Karpas-422 (cell line): Measurements from ENCODE around the gene MYL6B. TPM values are rescaled to one million over a fixed set of nuclear protein-coding genes. Genes with fewer than 3 reads are reported as not detected.
"Not testable (repeated sequence)": the region's sequence is repeated elsewhere in the genome, so short reads cannot be mapped to it uniquely, and the experiment has no call there.

ENCODE experiments used
- DNase-seq: peaks from one replicate; pipeline ENCODE4 v3.0.0-alpha.2; 2015
- H2AFZ ChIP-seq: fragments of 200-600 bp; sonication (generic); 2 replicates; pipeline ENCODE4 v1.6.1; 2014; ENCODE audit warnings: antibody characterized with exemption, low read length, mixed read lengths
- H3K27ac ChIP-seq: fragments of 200-600 bp; sonication (generic); 2 replicates; pipeline ENCODE4 v1.5.1; 2014; ENCODE audit warnings: mild to moderate bottlenecking, low read length, moderate library complexity
- H3K27me3 ChIP-seq: fragments of 200-600 bp; sonication (generic); 2 replicates; pipeline ENCODE4 v1.6.1; 2014; ENCODE audit warnings: low read length, mixed read lengths
- H3K36me3 ChIP-seq: fragments of 200-600 bp; sonication (generic); 2 replicates; pipeline ENCODE4 v1.6.1; 2014; ENCODE audit warnings: low read length, mixed read lengths; ENCODE audit not compliant: insufficient read depth
- H3K4me1 ChIP-seq: fragments of 200-600 bp; sonication (generic); 2 replicates; pipeline ENCODE4 v1.6.1; 2014; ENCODE audit warnings: mild to moderate bottlenecking, low read length, mixed read lengths
- H3K4me2 ChIP-seq: fragments of 200-600 bp; sonication (generic); 2 replicates; pipeline ENCODE4 v1.6.1; 2014; ENCODE audit warnings: low read length, low read depth, mild to moderate bottlenecking; ENCODE audit not compliant: poor library complexity, severe bottlenecking
- H3K4me3 ChIP-seq: fragments of 200-600 bp; sonication (generic); 2 replicates; pipeline ENCODE4 v1.5.1; 2014; ENCODE audit warnings: mild to moderate bottlenecking, antibody characterized with exemption, low read length, mixed read lengths
- H3K79me2 ChIP-seq: fragments of 200-600 bp; sonication (generic); 2 replicates; pipeline ENCODE4 v1.6.1; 2014; ENCODE audit warnings: mild to moderate bottlenecking, low read length, mixed read lengths
- H3K9ac ChIP-seq: fragments of 200-600 bp; sonication (generic); 2 replicates; pipeline ENCODE4 v1.6.0; 2014; ENCODE audit warnings: low read length
- H3K9me2 ChIP-seq: fragments of 200-600 bp; sonication (generic), shearing (Covaris generic); replicated peaks from 2 replicates; pipeline ENCODE4 v1.6.0; 2014; ENCODE audit warnings: mild to moderate bottlenecking, low read length, moderate library complexity; ENCODE audit not compliant: insufficient read depth
- H3K9me3 ChIP-seq: fragments of 300-700, 200-600 bp; sonication (generic); 2 replicates; pipeline ENCODE4 v1.6.1; 2014; ENCODE audit warnings: low read length, mixed read lengths
- H4K20me1 ChIP-seq: fragments of 200-600 bp; sonication (generic); 2 replicates; pipeline ENCODE4 v1.6.1; 2014; ENCODE audit warnings: mild to moderate bottlenecking, antibody characterized with exemption, low read length, low read depth; ENCODE audit not compliant: insufficient read depth
- total RNA-seq: library from RNA; depleted of rRNA; stranded (reverse); fragments of >200 nt; shearing (Covaris generic); gene quantifications from 2 replicates; pipeline ENCODE4 v1.2.3, GENCODE V29; 2014; ENCODE audit warnings: low replicate concordance

The MYL6B gene
- total RNA-seq, 1 experiment from 2014 or later, result 33.1 TPM

GRCh38 chr12:56152756-56153677 lies 630 bp downstream of the MYL6B start:
- Histone ChIP-seq H4K20me1 (no peaks in the 10 kb centered on the region), H2AFZ (no peak overlapping the region), H3K27ac (0 out of 2 replicates have a peak overlapping the region, but pooled peaks have one; percentile 14), H3K27me3 (no peaks in the 10 kb centered on the region), H3K9me2 (no peaks in the 10 kb centered on the region), H3K4me2 (peak overlapping the region; percentile 89), H3K9me3 (no peaks in the 10 kb centered on the region), H3K4me1 (peaks cover 38% of the 10 kb centered on the region), H3K9ac (peak overlapping the region; percentile 89), H3K4me3 (peak overlapping the region; percentile 83), H3K79me2 (peaks cover 13% of the 10 kb centered on the region; the same call in 1 of the 2 replicates), H3K36me3 (no peaks in the 10 kb centered on the region)
- no peak for DNase-seq

DNA sequence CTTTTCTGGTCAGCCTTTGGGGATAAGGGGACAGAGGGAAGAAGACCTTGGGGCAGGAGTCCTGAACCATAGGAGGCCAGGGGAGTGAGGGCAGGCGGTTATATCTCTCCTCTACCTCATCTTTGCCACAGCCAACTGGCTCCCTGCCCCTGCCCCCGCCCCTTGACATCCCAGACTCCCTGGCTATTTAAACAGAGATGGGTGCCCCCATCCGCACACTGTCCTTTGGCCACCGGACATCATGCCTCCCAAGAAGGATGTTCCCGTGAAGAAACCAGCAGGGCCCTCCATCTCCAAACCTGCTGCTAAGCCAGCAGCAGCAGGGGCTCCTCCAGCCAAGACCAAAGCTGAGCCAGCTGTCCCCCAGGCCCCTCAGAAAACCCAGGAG lies 1.3 kb downstream of the MYL6B start:
- H3K4me3 ChIP-seq, result peak overlapping the region; percentile 83; the same call in 1 of the 2 replicates
- H4K20me1 ChIP-seq, result no peaks in the 10 kb centered on the region
- H3K27me3 ChIP-seq, result no peaks in the 10 kb centered on the region
- H3K9me2 ChIP-seq, result no peaks in the 10 kb centered on the region
- no peaks in the 10 kb centered on the region for H3K36me3 ChIP-seq
- no peak overlapping the region for H2AFZ ChIP-seq
- H3K27ac ChIP-seq, result peak overlapping the region; percentile 14; the same call in 1 of the 2 replicates
- peaks cover 38% of the 10 kb centered on the region for H3K4me1 ChIP-seq
- peak overlapping the region; percentile 89 for H3K4me2 ChIP-seq
- peak overlapping the region; percentile 89 for H3K9ac ChIP-seq
- H3K9me3 ChIP-seq, result no peaks in the 10 kb centered on the region
- DNase-seq, result no peak
- peaks cover 19% of the 10 kb centered on the region for H3K79me2 ChIP-seq

GRCh38 chr12:56154246-56154771 lies 1.9 kb downstream of the MYL6B start:
- peaks cover 40% of the 10 kb centered on the region for H3K4me1 ChIP-seq
- peak; percentile 54 for DNase-seq
- H3K27me3 ChIP-seq, result no peaks in the 10 kb centered on the region
- H3K79me2 ChIP-seq, result peaks cover 25% of the 10 kb centered on the region
- no peaks in the 10 kb centered on the region for H3K9me3 ChIP-seq
- no peaks in the 10 kb centered on the region for H3K36me3 ChIP-seq
- H3K9ac ChIP-seq, result peak overlapping the region; percentile 89
- peak overlapping the region; percentile 14; the same call in 1 of the 2 replicates for H3K27ac ChIP-seq
- no peak overlapping the region for H2AFZ ChIP-seq
- H3K4me3 ChIP-seq, result no peak overlapping the region
- peak overlapping the region; percentile 89 for H3K4me2 ChIP-seq
- no peaks in the 10 kb centered on the region for H3K9me2 ChIP-seq
- H4K20me1 ChIP-seq, result no peaks in the 10 kb centered on the region

- Histone ChIP-seq H3K4me2 (no peak overlapping the region), H3K4me3 (no peak overlapping the region), H3K27me3 (no peaks in the 10 kb centered on the region), H3K9me2 (no peaks in the 10 kb centered on the region), H3K9me3 (no peaks in the 10 kb centered on the region), H4K20me1 (peaks cover 2% of the 10 kb centered on the region; the same call in 1 of the 2 replicates), H3K36me3 (peaks cover 2% of the 10 kb centered on the region), H3K9ac (peak overlapping the region; percentile 89; the same call in 1 of the 2 replicates), H3K4me1 (peaks cover 45% of the 10 kb centered on the region), H3K27ac (no peak overlapping the region), H2AFZ (no peak overlapping the region), H3K79me2 (peaks cover 30% of the 10 kb centered on the region)
- DNase-seq, result no peak
Observed at GRCh38 chr12:56154818-56155217, 2.4 kb downstream of the MYL6B start.

DNA sequence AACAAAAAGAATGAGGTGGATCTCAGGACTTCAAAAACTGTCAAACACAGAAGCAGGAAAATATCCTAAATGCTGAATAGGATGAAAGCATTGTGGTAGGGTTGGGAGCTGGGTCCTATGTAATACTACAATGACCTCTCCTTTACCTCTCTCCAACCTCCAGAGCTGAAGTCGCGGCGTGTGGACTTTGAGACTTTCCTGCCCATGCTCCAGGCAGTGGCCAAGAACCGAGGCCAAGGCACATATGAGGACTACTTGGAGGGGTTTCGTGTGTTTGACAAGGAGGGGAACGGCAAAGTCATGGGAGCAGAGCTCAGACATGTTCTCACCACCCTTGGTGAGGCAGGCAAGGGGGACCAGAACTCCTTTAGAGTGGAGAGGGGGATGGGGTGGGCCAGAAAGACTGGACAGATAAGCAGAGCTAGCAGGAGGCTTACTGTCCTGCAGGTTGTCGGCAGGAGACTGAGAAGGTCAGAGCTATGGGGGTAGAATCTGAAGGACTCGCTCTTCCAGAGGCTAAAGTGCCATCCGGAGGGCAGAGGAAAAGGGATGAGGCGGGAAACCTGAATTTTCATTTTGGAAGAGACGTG lies 3.0 kb downstream of the MYL6B start:
- Histone ChIP-seq H3K9me3 (no peaks in the 10 kb centered on the region), H3K4me2 (no peak overlapping the region), H3K9ac (no peak overlapping the region), H3K27me3 (no peaks in the 10 kb centered on the region), H3K36me3 (peaks cover 8% of the 10 kb centered on the region), H3K27ac (no peak overlapping the region), H3K79me2 (peaks cover 35% of the 10 kb centered on the region), H4K20me1 (peaks cover 8% of the 10 kb centered on the region; the same call in 1 of the 2 replicates), H3K4me3 (no peak overlapping the region), H2AFZ (no peak overlapping the region), H3K4me1 (peaks cover 51% of the 10 kb centered on the region), H3K9me2 (no peaks in the 10 kb centered on the region)
- no peak for DNase-seq

DNA sequence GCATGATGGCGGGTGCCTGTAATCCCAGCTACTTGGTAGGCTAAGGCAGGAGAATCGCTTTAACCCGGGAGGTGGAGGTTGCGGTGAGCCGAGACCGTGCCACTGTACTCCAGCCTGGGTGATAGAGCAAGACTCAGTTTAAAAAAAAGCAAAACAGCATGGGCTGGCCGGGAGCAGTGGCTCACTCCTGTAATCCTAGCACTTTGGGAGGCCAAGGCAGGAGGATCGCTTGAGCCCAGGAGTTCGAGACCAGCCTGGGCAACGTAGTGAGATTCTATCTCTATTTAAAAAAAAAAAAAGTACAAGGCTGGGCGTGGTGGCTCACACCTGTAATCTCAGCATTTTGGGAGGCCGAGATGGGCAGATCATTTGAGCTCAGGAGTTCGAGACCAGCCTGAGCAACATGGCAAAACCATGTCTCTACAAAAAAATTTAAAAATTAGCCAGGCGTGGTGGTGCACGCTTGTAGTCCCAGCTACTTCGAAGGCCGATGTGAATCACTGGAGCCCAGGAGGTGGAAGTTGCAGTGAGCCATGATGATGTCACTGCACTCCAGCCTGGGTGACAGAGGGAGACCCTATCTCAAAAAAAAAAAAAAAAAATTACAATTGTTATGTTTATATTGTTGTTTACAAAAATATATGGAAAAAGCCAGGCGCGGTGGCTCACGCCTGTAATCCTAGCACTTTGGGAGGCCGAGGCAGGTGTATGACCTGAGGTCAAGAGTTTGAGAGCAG lies 4.2 kb downstream of the MYL6B start:
- Histone ChIP-seq H3K4me1 (peaks cover 54% of the 10 kb centered on the region), H3K9ac (peak overlapping the region; percentile 80), H3K79me2 (peaks cover 37% of the 10 kb centered on the region), H3K27ac (peak overlapping the region; percentile 82), H3K4me3 (peak overlapping the region; percentile 68), H3K36me3 (peaks cover 20% of the 10 kb centered on the region), H3K4me2 (peak overlapping the region; percentile 77)
- H3K9me2 ChIP-seq, H3K27me3 ChIP-seq, DNase-seq, H2AFZ ChIP-seq, H4K20me1 ChIP-seq, H3K9me3 ChIP-seq: not testable (repeated sequence)

DNA sequence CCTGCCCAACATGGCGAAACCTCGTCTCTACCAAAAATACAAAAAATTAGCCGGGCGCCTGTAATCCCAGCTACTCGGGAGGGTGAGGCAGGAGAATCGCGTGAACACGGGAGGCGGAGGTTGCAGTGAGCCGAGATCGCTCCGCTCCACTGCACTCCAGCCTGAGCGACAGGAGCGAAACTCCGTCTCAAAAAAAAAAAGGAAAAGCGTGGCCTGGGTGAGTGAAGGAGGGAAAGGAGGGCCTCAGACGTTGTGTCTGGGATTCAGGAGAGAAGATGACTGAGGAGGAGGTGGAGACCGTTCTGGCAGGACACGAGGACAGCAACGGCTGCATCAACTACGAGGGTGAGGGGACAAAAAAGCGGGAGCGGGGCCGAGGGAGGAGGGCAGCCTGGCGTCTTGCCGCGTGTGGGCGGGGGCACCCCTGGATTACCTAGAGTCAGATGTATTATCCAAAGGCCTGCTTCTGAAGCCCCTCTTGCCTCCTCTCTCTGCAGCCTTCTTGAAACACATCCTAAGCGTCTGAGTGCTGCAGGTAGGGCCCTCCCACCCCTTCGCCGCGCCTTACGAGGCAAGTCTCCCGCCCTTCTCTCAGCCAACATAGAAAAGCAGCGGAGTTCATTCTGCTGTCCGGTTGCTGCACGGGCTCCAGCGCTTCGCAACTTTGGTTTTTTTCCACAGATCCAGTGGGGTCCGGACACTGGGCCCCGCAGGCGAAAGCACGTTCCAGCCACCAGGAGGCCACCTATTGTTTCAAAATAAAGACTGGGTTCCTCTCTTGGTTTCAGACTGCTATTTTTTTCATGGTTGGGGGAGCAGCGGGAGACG lies 5.0 kb downstream of the MYL6B start:
- Histone ChIP-seq H3K27me3 (no peaks in the 10 kb centered on the region), H3K9me3 (no peaks in the 10 kb centered on the region), H3K4me2 (peak overlapping the region; percentile 77), H3K27ac (peak overlapping the region; percentile 82), H2AFZ (peak overlapping the region; percentile 55; the same call in 1 of the 2 replicates), H3K9me2 (no peaks in the 10 kb centered on the region), H3K4me3 (peak overlapping the region; percentile 68), H3K36me3 (peaks cover 25% of the 10 kb centered on the region), H3K4me1 (peaks cover 58% of the 10 kb centered on the region), H3K9ac (peak overlapping the region; percentile 80), H3K79me2 (peaks cover 37% of the 10 kb centered on the region), H4K20me1 (peaks cover 8% of the 10 kb centered on the region; the same call in 1 of the 2 replicates)
- DNase-seq, result peak; percentile 90
